CD4-positive, alpha-beta T cell treated with Interleukin-12 subunit alpha and Interleukin-12 subunit beta, for 1 hour (primary cell): ENCODE data around the gene FHIT.
"Not testable (repeated sequence)": the region's sequence is repeated elsewhere in the genome, so short reads cannot be mapped to it uniquely, and the experiment has no call there.

Experiments
- DNase-seq: peaks from one replicate; pipeline ENCODE4 v3.0.0-alpha.2; 2020

FHIT gene

GRCh38 chr3:60598671-60599070 lies 652.6 kb downstream of the FHIT start:
- DNase-seq: no peak

DNA sequence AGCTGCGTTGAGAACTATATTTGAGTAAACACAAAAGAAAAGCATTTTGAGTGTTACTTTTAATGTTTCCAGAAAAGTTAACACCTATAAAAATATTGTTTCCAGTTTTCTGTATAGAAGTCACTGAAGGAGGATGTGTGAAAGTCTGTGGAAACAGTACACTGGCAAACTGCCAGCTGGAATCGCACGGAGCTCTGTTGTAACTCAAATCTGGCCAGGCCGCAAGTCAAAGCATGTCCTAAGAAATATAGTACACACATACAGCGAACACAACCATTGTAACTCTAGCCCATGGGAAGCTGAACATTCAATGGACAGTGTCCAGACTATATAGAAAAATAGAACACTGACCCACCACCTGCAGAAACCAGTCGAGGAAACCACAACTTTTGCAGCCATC lies 657.2 kb downstream of the FHIT start:
- DNase-seq: no peak

DNA sequence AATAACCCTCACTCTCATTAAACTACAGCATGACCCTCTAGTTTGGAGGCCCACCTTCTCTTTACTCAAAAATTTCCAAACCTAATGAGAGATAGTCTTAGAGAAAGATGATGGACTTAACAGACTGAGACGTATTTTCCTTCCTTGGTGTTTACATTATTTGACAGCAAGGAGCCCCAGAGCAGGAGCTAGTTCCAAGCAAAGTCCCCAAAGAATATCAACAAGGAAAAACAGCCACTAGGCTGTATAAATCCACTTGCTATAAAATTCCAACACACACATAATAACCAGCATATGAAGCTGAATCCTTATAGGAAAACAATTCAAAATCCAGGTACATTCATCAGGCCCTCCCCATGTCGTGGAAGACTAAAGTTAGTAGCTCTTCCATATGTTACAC lies 660.0 kb downstream of the FHIT start:
- DNase-seq: no peak

DNA sequence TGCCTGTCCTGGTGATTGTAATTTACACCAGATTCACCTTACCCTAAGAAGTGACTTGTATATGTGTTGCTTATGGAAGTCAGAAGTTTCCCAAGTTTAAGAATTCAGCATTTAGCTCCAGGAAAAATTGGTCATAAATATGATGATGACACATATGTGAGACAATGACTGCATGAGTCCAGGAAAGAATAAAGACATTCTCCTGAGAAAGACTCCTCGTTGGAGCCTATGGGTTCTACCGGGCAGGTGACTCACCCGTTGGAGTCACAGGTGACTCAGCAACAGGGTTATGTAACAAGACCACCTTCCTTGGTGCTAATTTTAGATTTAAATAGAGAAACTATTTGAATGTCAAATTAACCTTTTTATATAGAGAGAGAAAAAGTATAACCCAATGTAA lies 662.4 kb downstream of the FHIT start:
- DNase-seq: no peak

DNA sequence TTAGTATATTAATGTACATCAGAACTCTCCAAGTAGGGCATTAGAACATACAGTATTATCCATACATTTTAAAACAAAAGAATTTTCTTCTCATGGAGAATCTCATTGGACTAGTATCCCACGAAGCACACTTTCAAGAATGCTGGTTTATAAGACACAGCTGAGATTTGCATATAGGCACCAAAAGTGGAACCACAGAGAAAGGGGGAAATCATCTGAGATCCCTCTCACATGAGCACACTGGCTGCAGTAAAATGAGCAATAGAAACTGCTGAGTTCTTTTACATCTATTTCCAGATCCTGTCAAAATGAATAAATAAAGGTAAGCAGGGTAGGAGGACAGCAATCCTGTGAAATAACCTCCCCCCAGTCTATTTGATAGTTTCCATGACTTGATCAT lies 665.3 kb downstream of the FHIT start:
- no peak for DNase-seq

GRCh38 chr3:60584250-60584649 lies 667.0 kb downstream of the FHIT start:
- DNase-seq: no peak

DNA sequence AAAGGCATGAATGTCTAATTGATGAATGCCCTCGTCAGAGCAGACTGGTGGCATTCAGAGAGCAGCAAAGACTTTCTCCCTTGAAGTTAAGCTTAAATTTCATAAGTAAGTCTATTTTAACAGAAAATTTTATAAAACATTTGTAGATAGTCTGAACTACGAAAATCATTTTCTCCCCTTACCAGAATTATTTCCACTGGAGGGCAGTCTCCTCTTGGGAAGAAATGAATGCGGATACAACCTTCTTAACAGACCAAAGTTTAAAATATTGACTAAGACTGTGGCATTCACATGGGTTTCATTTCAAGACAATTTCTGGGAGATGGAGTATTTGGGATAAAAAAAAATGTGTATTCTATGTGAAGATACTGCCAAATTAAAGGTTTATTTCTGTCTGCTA lies 669.0 kb downstream of the FHIT start:
- DNase-seq: no peak

- no peak for DNase-seq
These were observed 670.4 kb downstream of the FHIT start for GRCh38 chr3:60580809-60581208.

DNA sequence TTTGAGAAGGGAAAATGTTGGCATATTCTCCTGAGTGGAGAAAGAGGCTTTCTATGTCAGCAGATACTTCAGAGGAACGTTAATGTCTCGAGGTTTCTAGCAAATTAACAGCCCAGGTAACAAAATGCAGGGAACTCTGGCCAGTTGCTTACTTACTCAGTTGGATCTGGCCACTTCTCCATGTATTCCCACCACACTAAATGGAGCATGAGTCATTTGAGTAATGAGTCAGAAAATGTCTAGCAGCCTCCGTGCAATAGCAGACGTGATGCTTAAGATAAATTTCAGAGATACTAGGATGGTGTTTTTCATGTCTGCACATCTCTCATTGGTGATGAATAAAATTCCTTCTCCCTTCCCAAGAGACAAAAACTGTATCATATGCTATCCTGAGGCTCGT lies 671.5 kb downstream of the FHIT start:
- no peak for DNase-seq

GRCh38 chr3:60578936-60579335 lies 672.3 kb downstream of the FHIT start:
- DNase-seq: no peak

GRCh38 chr3:60577601-60578000 lies 673.7 kb downstream of the FHIT start:
- DNase-seq: no peak

DNA sequence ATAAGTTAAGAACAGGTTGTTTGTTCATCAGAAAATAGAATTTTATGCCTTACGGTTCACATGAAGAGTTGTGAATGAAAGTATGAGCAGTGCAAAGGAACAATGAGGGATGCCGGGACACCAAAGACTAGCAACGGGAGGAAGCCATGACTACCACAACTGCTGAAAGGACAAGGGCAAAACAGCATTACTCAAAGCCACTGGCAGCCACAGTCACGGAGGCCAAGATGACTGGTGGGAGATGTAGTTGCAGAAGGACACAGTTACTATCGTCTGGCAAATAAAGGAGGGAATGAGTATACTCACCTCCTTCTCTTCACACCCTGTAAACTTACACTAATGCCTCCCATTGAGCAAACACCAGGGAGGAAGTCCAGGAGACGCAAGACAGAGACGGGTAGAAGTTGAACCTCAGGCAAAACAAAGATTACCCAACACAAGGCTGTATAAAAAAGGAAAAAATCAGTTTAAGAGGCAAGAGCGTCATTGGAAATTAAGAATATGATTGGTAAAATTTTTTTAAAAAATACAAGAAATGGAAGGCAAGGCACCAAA lies 675.5 kb downstream of the FHIT start:
- no peak for DNase-seq

DNA sequence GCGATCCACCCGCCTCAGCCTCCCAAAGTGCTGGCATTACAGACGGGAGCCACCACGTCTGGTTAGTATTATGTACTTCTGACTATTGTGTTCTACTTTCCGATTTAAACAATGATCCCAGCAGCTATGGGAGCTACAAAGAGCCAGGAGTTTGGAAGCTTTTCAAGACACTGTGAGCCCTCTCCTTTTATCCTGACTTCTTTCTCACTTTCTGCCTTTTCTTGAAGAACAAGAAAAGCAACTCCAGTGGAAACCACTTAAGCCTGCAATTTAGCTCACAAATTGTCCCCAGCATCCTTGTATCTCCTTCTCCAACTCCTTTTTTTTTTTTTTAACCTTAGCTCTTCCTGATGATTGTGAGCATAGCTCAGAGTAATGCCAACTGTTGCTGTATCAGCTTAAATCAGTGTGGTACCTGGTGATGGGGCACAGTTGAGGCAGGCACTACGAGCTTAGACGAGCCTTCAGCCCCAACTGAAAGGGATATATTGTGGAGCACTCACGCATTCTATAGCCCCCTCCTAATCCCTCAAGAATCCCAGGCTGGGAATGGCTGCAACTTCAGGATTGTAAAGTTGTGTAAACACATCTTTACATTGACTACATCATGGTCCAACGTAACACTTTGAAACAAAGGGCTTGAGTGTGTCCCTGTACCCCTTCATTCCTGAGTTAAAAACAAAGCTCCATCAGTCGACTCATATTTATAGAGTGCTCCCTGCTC lies 677.0 kb downstream of the FHIT start:
- DNase-seq: no peak

- no peak for DNase-seq
These were observed 677.8 kb downstream of the FHIT start for GRCh38 chr3:60573494-60573893.

DNA sequence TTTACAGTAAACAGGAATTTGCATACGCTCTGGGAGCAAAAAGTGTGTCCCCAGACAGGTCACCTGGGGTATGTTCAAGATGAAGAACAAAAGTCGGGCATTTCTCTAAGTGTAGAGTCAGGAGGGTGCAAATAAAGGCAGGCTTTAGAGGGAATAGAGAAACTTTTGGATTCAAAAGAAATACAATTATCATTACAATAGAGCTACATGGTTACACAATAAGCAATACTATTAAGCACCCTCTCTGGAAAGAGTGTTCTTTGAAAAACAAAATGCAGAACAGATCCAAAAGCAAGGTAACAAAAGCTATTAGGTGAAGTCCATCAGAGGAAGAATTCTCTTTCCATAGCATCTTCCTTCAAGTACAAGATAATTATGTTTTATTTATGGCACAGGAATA lies 679.7 kb downstream of the FHIT start:
- no peak for DNase-seq

DNA sequence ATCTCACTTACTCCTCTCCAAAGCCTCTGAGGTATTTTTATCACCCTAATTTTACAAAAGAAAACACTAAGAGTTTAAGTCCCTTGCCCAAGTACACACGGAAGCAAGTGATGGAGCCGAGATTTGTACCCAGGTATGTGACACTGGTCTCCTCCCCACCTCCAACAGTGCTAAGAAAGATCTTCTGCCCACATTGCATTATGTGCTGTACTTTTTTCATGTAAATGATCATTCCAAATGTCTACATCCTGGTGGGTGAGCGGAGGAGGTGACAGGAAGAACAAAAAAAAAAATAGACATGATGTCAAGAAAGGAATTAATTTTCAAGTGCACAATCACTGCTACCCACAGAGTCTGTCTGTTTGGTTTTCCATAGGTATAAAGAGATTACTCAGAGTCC lies 694.1 kb downstream of the FHIT start:
- no peak for DNase-seq

- no peak for DNase-seq
These were observed 695.4 kb downstream of the FHIT start for GRCh38 chr3:60555686-60556354.

DNA sequence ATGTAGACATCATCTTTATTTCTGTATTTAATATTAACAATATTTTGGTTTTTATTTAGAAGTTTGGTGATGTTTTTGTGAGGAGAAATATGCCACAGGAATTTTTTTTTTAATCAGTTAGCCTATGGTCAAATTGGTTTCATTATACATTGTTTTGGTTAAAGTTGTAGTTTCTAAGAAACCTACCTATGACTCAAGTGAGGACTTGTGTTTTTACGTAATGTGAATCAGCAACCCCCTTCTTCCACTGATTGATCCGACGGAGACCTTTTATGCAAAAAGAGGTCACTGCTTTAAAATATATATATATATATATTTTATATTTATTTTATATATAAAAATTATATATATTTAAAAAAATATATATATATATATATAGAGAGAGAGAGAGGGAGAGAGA lies 698.1 kb downstream of the FHIT start:
- DNase-seq: no peak

DNA sequence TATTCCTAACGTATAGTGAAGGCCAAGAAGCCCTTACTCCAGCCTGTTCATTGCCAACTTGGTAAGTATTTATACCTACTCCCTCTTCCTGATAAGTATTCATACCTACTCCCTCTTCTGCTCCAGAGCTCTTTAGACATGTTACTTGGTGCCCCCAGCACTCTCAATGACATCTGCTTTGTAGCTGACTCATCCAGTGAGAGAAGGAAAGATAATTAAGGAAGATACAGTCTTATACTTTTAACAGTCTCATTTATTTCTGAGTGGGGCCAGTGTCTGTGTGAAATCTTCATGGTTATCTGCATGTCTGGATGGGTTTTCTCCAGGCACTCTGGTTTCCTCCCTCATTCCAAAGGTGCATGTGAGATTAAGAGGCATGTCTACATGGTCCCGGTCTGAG lies 698.7 kb downstream of the FHIT start:
- DNase-seq: no peak

DNA sequence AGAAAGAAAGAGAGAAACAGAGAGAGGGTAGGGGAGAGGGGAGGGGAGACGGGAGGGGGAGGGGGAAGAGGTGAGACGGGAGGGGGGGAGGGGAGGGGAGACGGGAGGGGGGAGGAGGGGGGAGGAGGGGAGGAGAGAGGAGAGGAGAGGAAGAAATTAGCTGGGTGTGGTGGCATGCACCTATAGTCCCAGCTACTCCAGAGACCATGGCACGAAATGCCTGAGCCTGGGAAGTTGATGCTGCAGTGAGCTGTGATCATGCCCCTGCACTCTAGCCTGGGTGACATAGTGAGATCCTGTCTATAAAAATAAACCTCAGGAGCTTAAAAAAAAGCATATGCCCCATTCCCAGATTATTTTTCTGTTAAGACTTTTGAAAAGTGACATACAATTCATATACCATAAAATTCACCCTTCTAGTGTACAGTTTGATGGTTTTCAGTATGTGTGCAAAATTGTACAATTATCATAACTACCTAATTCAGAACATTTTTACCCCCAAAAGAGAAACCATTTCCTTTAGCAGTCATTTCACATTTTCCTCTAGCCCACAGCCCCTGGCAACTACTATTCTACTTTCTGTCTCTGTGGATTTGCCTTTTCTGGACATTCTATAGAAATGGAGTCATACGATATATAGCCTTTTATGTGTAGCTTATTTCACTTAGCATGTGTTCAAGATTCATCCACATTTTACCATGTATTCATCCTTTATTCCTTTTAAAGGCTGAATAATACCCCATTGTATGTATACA lies 699.6 kb downstream of the FHIT start:
- DNase-seq: no peak

DNA sequence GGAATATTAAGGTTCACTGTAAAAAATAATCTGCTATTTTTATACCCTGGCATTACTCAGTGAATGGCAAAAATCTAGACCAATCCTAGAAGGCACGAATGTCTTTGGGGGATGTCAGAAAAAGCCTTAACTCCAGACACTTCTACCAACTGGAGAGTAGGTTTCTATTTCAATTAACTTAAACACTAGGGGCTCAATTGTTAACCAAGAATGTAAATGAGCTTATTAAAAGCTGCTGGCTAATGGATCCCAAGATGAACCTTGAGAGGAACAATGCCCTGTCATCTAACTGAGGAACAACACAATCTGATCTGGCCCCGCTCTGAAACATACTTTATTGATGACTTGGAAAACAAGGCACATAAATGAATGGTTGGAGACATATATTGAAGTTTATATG lies 701.4 kb downstream of the FHIT start:
- no peak for DNase-seq

- no peak for DNase-seq
These were observed 708.3 kb downstream of the FHIT start for GRCh38 chr3:60542995-60543394.

DNA sequence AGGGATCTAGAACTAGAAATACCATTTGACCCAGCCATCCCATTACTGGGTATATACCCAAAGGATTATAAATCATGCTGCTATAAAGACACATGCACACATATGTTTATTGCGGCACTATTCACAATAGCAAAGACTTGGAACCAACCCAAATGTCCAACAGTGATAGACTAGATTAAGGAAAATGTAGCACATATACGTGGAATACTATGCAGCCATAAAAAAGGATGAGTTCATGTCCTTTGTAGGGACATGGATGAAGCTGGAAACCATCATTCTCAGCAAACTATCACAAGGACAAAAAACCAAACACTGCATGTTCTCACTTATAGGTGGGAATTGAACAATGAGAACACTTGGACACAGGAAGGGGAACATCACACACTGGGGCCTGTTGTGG lies 711.9 kb downstream of the FHIT start:
- not testable (repeated sequence) for DNase-seq

- DNase-seq: no peak
These were observed 714.8 kb downstream of the FHIT start for GRCh38 chr3:60536420-60536819.
